Gastroesophageal sphincter (tissue), 4 donors: Measurements from ENCODE around the gene CTNNA3. TPM values are rescaled to one million over a fixed set of nuclear protein-coding genes. Genes with fewer than 3 reads are reported as not detected.

ENCODE experiments used
- ATAC-seq: fragments of 150-250 bp; one replicate; pipeline ENCODE4 v1.9.1; 2016; ENCODE audit warnings: mild to moderate bottlenecking, moderate library complexity
- H3K27ac ChIP-seq, 4 donors: fragments of 200-600 bp; sonication (generic) in 3 of 4; 1 replicate in 3 of 4; 2 replicates in 1 of 4; pipeline ENCODE4 v1.5.1; 2016 to 2019
- H3K27me3 ChIP-seq: fragments of 200-600 bp; sonication (generic); one replicate; pipeline ENCODE4 v1.5.1; 2019
- H3K36me3 ChIP-seq, 2 donors: fragments of 200-600 bp; sonication (generic); one replicate each; pipeline ENCODE4 v1.5.1; 2019; ENCODE audit warnings: control low read depth in 1 of 2
- H3K4me1 ChIP-seq, 3 donors: fragments of 200-600 bp; sonication (generic); 1 replicate in 2 of 3; 2 replicates in 1 of 3; pipeline ENCODE4 v1.5.1; 2016 to 2019; ENCODE audit warnings: control low read depth in 2 of 3
- H3K4me3 ChIP-seq, 2 donors: fragments of 200-600 bp; sonication (generic); one replicate each; pipeline ENCODE4 v1.5.1; 2019; ENCODE audit warnings: mild to moderate bottlenecking in 1 of 2, moderate library complexity in 1 of 2
- H3K9me3 ChIP-seq, 3 donors: fragments of 200-600 bp; sonication (generic); one replicate each; pipeline ENCODE4 v1.5.1; 2017 to 2019; ENCODE audit warnings: control low read depth in 2 of 3
- CTCF ChIP-seq, 4 experiments: fragments of 200-600 bp in 2 of 4; fragments of 450-650 bp in 2 of 4; sonication (generic) in 1 of 4; IDR thresholded peaks; one replicate each; pipeline ENCODE4 v1.5.1; 2017 to 2019; ENCODE audit warnings: antibody characterized with exemption in 4 of 4, mild to moderate bottlenecking in 2 of 4, moderate library complexity in 2 of 4
- EP300 ChIP-seq: sonication (generic); formaldehyde crosslinking; IDR thresholded peaks from one replicate; pipeline ENCODE4 v1.6.1; 2017; ENCODE audit warnings: antibody characterized with exemption, mild to moderate bottlenecking
- POLR2A ChIP-seq, 2 donors: fragments of 450-650 bp; IDR thresholded peaks; one replicate each; pipeline ENCODE4 v1.6.1; 2017; ENCODE audit warnings: antibody characterized with exemption in 2 of 2, mild to moderate bottlenecking in 2 of 2, moderate library complexity in 1 of 2
- POLR2AphosphoS5 ChIP-seq: sonication (generic); formaldehyde crosslinking; IDR thresholded peaks from one replicate; pipeline ENCODE4 v1.6.1; 2017; ENCODE audit warnings: antibody characterized with exemption
- WGBS, 2 donors: methylation state at CpG; one replicate each; pipeline ENCODE4 v1.1.5; 2018; ENCODE audit warnings: low coverage in 1 of 2; 5-methylcytosine and 5-hydroxymethylcytosine counted together
- total RNA-seq, 4 donors: library from RNA; depleted of rRNA; stranded (reverse); fragments of >200 nt; gene quantifications; one replicate each; pipeline ENCODE4 v1.1.0, GENCODE V29; 2016

CTNNA3 gene
- total RNA-seq, 4 donors from 2014 or later, result 5.1 to 22.0 (median 13.8) TPM

- ATAC-seq, result no peak
- H3K4me1 ChIP-seq, result no peaks in the 10 kb centered on the region
- H3K4me3 ChIP-seq, result no peak overlapping the region
- H3K27me3 ChIP-seq, result no peaks in the 10 kb centered on the region
- TF ChIP-seq CTCF (IDR thresholded peaks at IDR 0.05) (no peak), POLR2A (IDR thresholded peaks at IDR 0.05) (no peak), POLR2AphosphoS5 (no peak), EP300 (no peak)
- no peaks in the 10 kb centered on the region for H3K9me3 ChIP-seq
- no peaks in the 10 kb centered on the region for H3K36me3 ChIP-seq
- H3K27ac ChIP-seq, result no peak overlapping the region
These were observed 653.0 kb downstream of the CTNNA3 start for GRCh38 chr10:67043041-67043440.

- Histone ChIP-seq H3K4me3 (no peak overlapping the region), H3K4me1 (no peaks in the 10 kb centered on the region), H3K27ac (no peak overlapping the region), H3K27me3 (no peaks in the 10 kb centered on the region), H3K9me3 (no peaks in the 10 kb centered on the region), H3K36me3 (no peaks in the 10 kb centered on the region)
- TF ChIP-seq CTCF (IDR thresholded peaks at IDR 0.05), result no peak
- no peak for TF ChIP-seq POLR2A (IDR thresholded peaks at IDR 0.05)
- no peak for TF ChIP-seq POLR2AphosphoS5
- TF ChIP-seq EP300, result no peak
- ATAC-seq, result no peak
- 86% methylated on average over 2 of the region's 2 CpGs for WGBS, 2 donors
These were observed 659.2 kb downstream of the CTNNA3 start for GRCh38 chr10:67036808-67037207.

- no peaks in the 10 kb centered on the region for H3K4me1 ChIP-seq
- ATAC-seq, result no peak
- H3K36me3 ChIP-seq, result no peaks in the 10 kb centered on the region
- 95% methylated on average over 9 of the region's 9 CpGs; no CpG with 5 or more reads in 1 of the 2 donors for WGBS, 2 donors
- H3K27me3 ChIP-seq, result no peaks in the 10 kb centered on the region
- H3K4me3 ChIP-seq, result no peak overlapping the region
- no peaks in the 10 kb centered on the region for H3K9me3 ChIP-seq
- H3K27ac ChIP-seq, result no peak overlapping the region
- TF ChIP-seq CTCF (IDR thresholded peaks at IDR 0.05) (no peak), POLR2AphosphoS5 (no peak), EP300 (no peak), POLR2A (IDR thresholded peaks at IDR 0.05) (no peak)
These were observed 662.1 kb downstream of the CTNNA3 start for GRCh38 chr10:67033878-67034277.

- H3K4me3 ChIP-seq, result no peak overlapping the region
- H3K36me3 ChIP-seq, result no peaks in the 10 kb centered on the region
- no peak for TF ChIP-seq EP300
- TF ChIP-seq CTCF (IDR thresholded peaks at IDR 0.05), result no peak
- no peak for TF ChIP-seq POLR2A (IDR thresholded peaks at IDR 0.05)
- no peak for TF ChIP-seq POLR2AphosphoS5
- no peak overlapping the region for H3K27ac ChIP-seq
- ATAC-seq, result no peak
- H3K27me3 ChIP-seq, result no peaks in the 10 kb centered on the region
- H3K4me1 ChIP-seq, result no peaks in the 10 kb centered on the region
- no peaks in the 10 kb centered on the region for H3K9me3 ChIP-seq
These were observed 673.9 kb downstream of the CTNNA3 start for GRCh38 chr10:67022099-67022498.

GRCh38 chr10:67017218-67017617, 678.8 kb downstream of the CTNNA3 start:
- TF ChIP-seq POLR2A (IDR thresholded peaks at IDR 0.05) (no peak), EP300 (no peak), POLR2AphosphoS5 (no peak), CTCF (IDR thresholded peaks at IDR 0.05) (no peak)
- Histone ChIP-seq H3K4me1 (no peaks in the 10 kb centered on the region), H3K4me3 (no peak overlapping the region), H3K27me3 (no peaks in the 10 kb centered on the region), H3K27ac (no peak overlapping the region), H3K9me3 (no peaks in the 10 kb centered on the region), H3K36me3 (no peaks in the 10 kb centered on the region)
- 83 to 100% methylated on average over 2 of the region's 2 CpGs for WGBS, 2 donors
- no peak for ATAC-seq
